IMR-90 (cell line): Measurements from ENCODE around the gene TBC1D4. TPM values are rescaled to one million over a fixed set of nuclear protein-coding genes. Genes with fewer than 3 reads are reported as not detected.

ENCODE experiments used
- ATAC-seq: fragments of 200-7000 bp; cut with Tn5 transposase; 2 replicates; pipeline ENCODE4 v1.9.1; 2020; ENCODE audit warnings: low read depth, mild to moderate bottlenecking, moderate library complexity
- BruUV-seq: library from RNA; stranded (reverse); fragments of 400-500 nt; replicated peaks from 2 replicates; lab custom pipeline; 2021; lab: Mats Ljungman, UMichigan
- CTCF ChIA-PET: fragments of 300-600 bp; formaldehyde crosslinking; extraction: SDS; loops from one replicate; lab custom pipeline; 2021; ENCODE audit warnings: antibody characterized with exemption; lab: Yijun Ruan, JAX
- POLR2A ChIA-PET: fragments of 300-600 bp; sonication (Branson Sonifier 250); formaldehyde crosslinking; loops from one replicate; lab custom pipeline; 2022; ENCODE audit warnings: antibody characterized with exemption; ENCODE audit not compliant: unreplicated experiment; lab: Charles Lee
- DNase-seq: peaks from one replicate; pipeline ENCODE4 v3.0.0; 2013
- H2AFZ ChIP-seq: replicated peaks from 2 replicates; pipeline ENCODE3; 2013; ENCODE audit warnings: low read length, mild to moderate bottlenecking; ENCODE audit not compliant: poor library complexity
- H2AK5ac ChIP-seq: 2 replicates; pipeline ENCODE4 v1.6.1; 2013; ENCODE audit warnings: low read depth, low read length, inconsistent platforms
- H2AK9ac ChIP-seq: replicated peaks from 2 replicates; pipeline ENCODE3; 2013; ENCODE audit warnings: mild to moderate bottlenecking, low read depth, low read length, moderate library complexity; ENCODE audit not compliant: poor library complexity
- H2BK120ac ChIP-seq: 2 replicates; pipeline ENCODE4 v1.6.1; 2013; ENCODE audit warnings: low read depth, low read length, inconsistent platforms
- H2BK15ac ChIP-seq: 3 replicates; pipeline ENCODE4 v1.6.1; 2013; ENCODE audit warnings: low read depth, low read length, inconsistent platforms
- H2BK20ac ChIP-seq: 2 replicates; pipeline ENCODE4 v1.6.1; 2013; ENCODE audit warnings: low read depth, mild to moderate bottlenecking, inconsistent platforms, low read length, moderate library complexity
- H2BK5ac ChIP-seq: 2 replicates; pipeline ENCODE4 v1.6.1; 2013; ENCODE audit warnings: mild to moderate bottlenecking, low read depth, low read length, inconsistent platforms; ENCODE audit not compliant: poor library complexity, severe bottlenecking
- H3K14ac ChIP-seq: replicated peaks from 2 replicates; pipeline ENCODE4 v1.6.1; 2013; ENCODE audit warnings: low read depth, low read length, inconsistent platforms
- H3K18ac ChIP-seq: 2 replicates; pipeline ENCODE4 v1.6.1; 2013; ENCODE audit warnings: low read depth, low read length, control low read depth
- H3K23ac ChIP-seq: 2 replicates; pipeline ENCODE4 v1.6.1; 2013; ENCODE audit warnings: low read depth, low read length, inconsistent platforms
- H3K27ac ChIP-seq: 2 replicates; pipeline ENCODE4 v1.5.1; 2013; ENCODE audit warnings: mild to moderate bottlenecking, control low read depth, low read length; ENCODE audit not compliant: insufficient read depth
- H3K27me3 ChIP-seq: 2 replicates; pipeline ENCODE4 v1.6.1; 2013; ENCODE audit warnings: low read length; ENCODE audit not compliant: control insufficient read depth, insufficient read depth
- H3K36me3 ChIP-seq: 2 replicates; pipeline ENCODE4 v1.6.1; 2013; ENCODE audit warnings: low read length, mixed read lengths; ENCODE audit not compliant: control insufficient read depth, insufficient read depth
- H3K4ac ChIP-seq: 2 replicates; pipeline ENCODE4 v1.6.1; 2013; ENCODE audit warnings: low read depth, low read length, inconsistent platforms
- H3K4me1 ChIP-seq: 2 replicates; pipeline ENCODE4 v1.6.1; 2013; ENCODE audit warnings: low read length, mixed read lengths; ENCODE audit not compliant: control insufficient read depth, insufficient read depth
- H3K4me2 ChIP-seq: 2 replicates; pipeline ENCODE4 v1.6.1; 2013; ENCODE audit warnings: low read depth, mild to moderate bottlenecking, control low read depth, low read length, moderate library complexity
- H3K4me3 ChIP-seq: 2 replicates; pipeline ENCODE4 v1.5.1; 2013; ENCODE audit warnings: low read depth, mild to moderate bottlenecking, control low read depth, low read length, moderate library complexity; ENCODE audit not compliant: insufficient read depth
- H3K56ac ChIP-seq: 2 replicates; pipeline ENCODE4 v1.6.1; 2013; ENCODE audit warnings: low read length, inconsistent platforms; ENCODE audit not compliant: insufficient read depth; ENCODE audit errors: extremely low read depth
- H3K79me1 ChIP-seq, 2 experiments: 2 replicates each; pipeline ENCODE4 v1.6.1; 2013; ENCODE audit warnings: low read length in 2 of 2, inconsistent platforms in 1 of 2, low read depth in 1 of 2
- H3K9ac ChIP-seq: 2 replicates; pipeline ENCODE4 v1.6.1; 2013; ENCODE audit warnings: low read depth, low read length, control low read depth
- H3K9me1 ChIP-seq: 2 replicates; pipeline ENCODE4 v1.6.1; 2013; ENCODE audit warnings: low read length, inconsistent platforms; ENCODE audit not compliant: insufficient read depth
- H3K9me3 ChIP-seq: 2 replicates; pipeline ENCODE4 v1.6.1; 2013; ENCODE audit warnings: low read length; ENCODE audit not compliant: control insufficient read depth, insufficient read depth
- H4K20me1 ChIP-seq: 2 replicates; pipeline ENCODE4 v1.6.1; 2013; ENCODE audit warnings: low read length, inconsistent platforms; ENCODE audit not compliant: insufficient read depth
- H4K5ac ChIP-seq: 2 replicates; pipeline ENCODE4 v1.6.1; 2013; ENCODE audit warnings: mild to moderate bottlenecking, low read depth, low read length, control low read depth
- H4K8ac ChIP-seq, 2 experiments: 2 replicates each; pipeline ENCODE4 v1.6.1; 2013; ENCODE audit warnings: low read depth in 2 of 2, low read length in 2 of 2, control low read depth in 1 of 2, inconsistent platforms in 1 of 2
- H4K91ac ChIP-seq: 2 replicates; pipeline ENCODE4 v1.6.1; 2013; ENCODE audit warnings: low read depth, low read length, inconsistent platforms; ENCODE audit not compliant: insufficient read depth
- RAD21 ChIP-seq: IDR thresholded peaks from 2 replicates; pipeline ENCODE4 v1.6.1; 2012; ENCODE audit warnings: low read length, improper control_type of control experiment
- WGBS, 2 experiments: methylation state at CpG; one replicate each; pipeline versions ENCODE4 v1.1.5 to v1.1.7; 2013; ENCODE audit warnings: missing lambda C conversion rate in 2 of 2; ENCODE audit not compliant: insufficient read length in 1 of 2; ENCODE audit errors: extremely low coverage in 2 of 2; 5-methylcytosine and 5-hydroxymethylcytosine counted together
- dilution Hi-C: fragments of 300-500 bp; cut with HindIII; formaldehyde crosslinking; loops from one replicate; pipeline ENCODE4 v1.14.3; 2018; ENCODE audit warnings: low sequenced_read_pairs; ENCODE audit not compliant: unreplicated experiment
- in situ Hi-C: fragments of 300-500 bp; cut with MboI; formaldehyde crosslinking; loops from 3 replicates; pipeline ENCODE4 v1.14.3; 2019; ENCODE audit warnings: low sequenced_read_pairs, inconsistent platforms, mixed read lengths
- intact Hi-C: fragments of 100-400 bp; cut with micrococcal nuclease; formaldehyde crosslinking; loops from 2 replicates; pipeline ENCODE4 v1.10.0; 2022
- polyA plus RNA-seq, 3 experiments: library from polyadenylated mRNA; depleted of rRNA; stranded (reverse); fragments of >200 nt; gene quantifications; 2 replicates each; pipeline ENCODE4 v1.2.3, GENCODE V29; 2012; ENCODE audit warnings: low replicate concordance in 1 of 3
- total RNA-seq: library from RNA; depleted of rRNA; stranded (reverse); fragments of >200 nt; gene quantifications from 2 replicates; pipeline ENCODE4 v1.2.3, GENCODE V29; 2012

TBC1D4 gene
- total and polyA plus RNA-seq, 2 of the 4 experiments (the other 2 are of a cell fraction), result 7.5 to 22.8 TPM

DNA sequence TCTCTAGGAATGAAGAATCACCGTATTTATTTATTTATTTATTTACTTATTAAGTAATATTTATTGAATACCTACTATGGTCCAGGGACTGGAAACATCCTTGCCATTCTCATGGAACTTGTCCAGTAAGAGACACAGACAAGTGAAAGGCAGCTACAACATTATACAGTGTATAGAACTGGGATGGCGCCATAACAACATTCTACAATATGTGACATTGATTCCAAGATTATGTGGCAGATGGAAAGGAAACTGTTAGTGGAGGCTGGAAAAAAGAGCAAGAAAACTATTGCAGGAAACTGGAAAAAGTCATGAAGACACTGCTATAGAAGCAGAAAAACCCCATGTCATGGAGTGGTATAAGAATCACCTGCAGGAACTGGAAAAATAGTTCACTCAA is 9.4 kb upstream of the TBC1D4 start:
- no peak overlapping the region for H3K14ac ChIP-seq
- no peak overlapping the region for H3K4me3 ChIP-seq
- H3K9ac ChIP-seq, result no peak overlapping the region
- H2AK9ac ChIP-seq, result no peak overlapping the region
- H3K56ac ChIP-seq, result no peak overlapping the region
- dilution Hi-C loops, result no loop called here
- H4K5ac ChIP-seq, result no peak overlapping the region
- H4K20me1 ChIP-seq, result no peaks in the 10 kb centered on the region
- no peak overlapping the region for H2BK120ac ChIP-seq
- no peak overlapping the region for H4K8ac ChIP-seq
- TF ChIP-seq RAD21, result no peak
- CTCF ChIA-PET, result interaction anchor here (0.6 to 1.0 kb wide), 3 partner anchors 9 to 124 kb away, joined by 3 to 4 read pairs (median 3); partner anchors contain the start of gene TBC1D4
- H3K23ac ChIP-seq, result no peak overlapping the region
- H4K91ac ChIP-seq, result no peak overlapping the region
- in situ Hi-C loops, result no loop called here
- BruUV-seq, result no TSS peak
- no CpG with 5 or more reads among the region's 2 CpGs for WGBS, 2 experiments
- H3K36me3 ChIP-seq, result no peaks in the 10 kb centered on the region
- H3K4ac ChIP-seq, result no peak overlapping the region
- H3K27ac ChIP-seq, result no peak overlapping the region
- H3K27me3 ChIP-seq, result no peaks in the 10 kb centered on the region
- 0 out of 2 replicates have a peak, but pooled peaks cover 3% of the 10 kb centered on the region for H3K9me1 ChIP-seq
- ATAC-seq (no peak), DNase-seq (no peak)
- H3K4me1 ChIP-seq, result peaks cover 6% of the 10 kb centered on the region
- H3K18ac ChIP-seq, result no peak overlapping the region
- POLR2A ChIA-PET, result no interaction called here
- H2AK5ac ChIP-seq, result no peak overlapping the region
- no peak overlapping the region for H2BK5ac ChIP-seq
- no peaks in the 10 kb centered on the region for H3K79me1 ChIP-seq
- H2AFZ ChIP-seq, result no peak overlapping the region
- no peak overlapping the region for H3K4me2 ChIP-seq
- peaks cover 3% of the 10 kb centered on the region; the same call in 1 of the 2 replicates for H3K9me3 ChIP-seq
- intact Hi-C loops, result no loop called here
- no peak overlapping the region for H2BK15ac ChIP-seq
- H2BK20ac ChIP-seq, result no peak overlapping the region
